GM21825 (cell line): ENCODE measurements around the gene BRAF.
A peak's percentile ranks its signal among the peaks of the same experiment; 100 is the strongest.
"Not testable (repeated sequence)": the region's sequence is repeated elsewhere in the genome, so short reads cannot be mapped to it uniquely, and the experiment has no call there.

Experiments
- ATAC-seq: cut with Tn5 transposase; IDR thresholded peaks from one replicate; pipeline ENCODE4 v1.9.1; 2021; ENCODE audit warnings: mild to moderate bottlenecking, moderate library complexity; ENCODE audit not compliant: unreplicated experiment

Gene BRAF

DNA sequence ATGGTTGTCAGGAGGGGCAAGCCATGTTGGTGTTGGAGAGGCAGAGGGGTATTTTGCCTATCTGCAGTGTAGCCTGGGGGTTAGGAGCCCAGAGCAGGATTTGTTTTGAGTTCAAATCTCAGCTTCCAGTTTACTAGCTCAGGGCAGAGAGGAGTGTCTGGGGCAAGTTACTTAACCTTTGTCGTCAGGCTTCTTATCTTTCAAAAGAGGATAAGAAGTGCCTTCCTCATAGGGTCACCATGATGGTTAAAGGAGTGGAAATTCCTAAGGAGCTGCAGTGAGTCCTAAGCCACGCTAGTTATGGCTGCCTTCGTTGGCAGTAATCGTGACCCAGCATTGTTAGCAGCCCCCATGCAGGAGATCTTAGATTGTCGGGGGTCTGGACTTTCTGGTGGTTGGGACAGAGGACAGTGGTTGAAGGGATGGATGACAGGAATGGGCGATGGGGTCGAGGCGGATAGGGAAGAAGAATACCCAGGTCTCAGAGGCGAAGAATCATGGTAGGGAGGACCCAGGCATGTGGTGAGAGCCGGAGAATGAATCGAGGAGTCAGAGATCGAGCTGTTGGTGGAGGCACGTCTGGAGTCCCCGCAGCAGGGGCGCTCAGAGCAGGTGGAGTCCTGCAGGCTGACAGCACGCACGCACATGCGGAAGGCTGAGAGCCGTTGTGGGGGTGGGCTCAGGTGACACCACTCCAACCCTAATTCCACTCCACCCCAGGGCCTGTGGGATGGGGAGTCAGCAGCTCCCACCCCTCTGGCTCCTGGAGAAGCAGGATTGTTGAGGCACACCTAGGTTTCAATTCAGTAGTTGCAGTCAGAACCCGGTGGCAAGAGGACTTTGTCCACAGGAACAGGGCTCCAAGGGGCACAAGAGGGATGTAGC, 240.4 kb downstream of the BRAF start:
- ATAC-seq: no peak

DNA sequence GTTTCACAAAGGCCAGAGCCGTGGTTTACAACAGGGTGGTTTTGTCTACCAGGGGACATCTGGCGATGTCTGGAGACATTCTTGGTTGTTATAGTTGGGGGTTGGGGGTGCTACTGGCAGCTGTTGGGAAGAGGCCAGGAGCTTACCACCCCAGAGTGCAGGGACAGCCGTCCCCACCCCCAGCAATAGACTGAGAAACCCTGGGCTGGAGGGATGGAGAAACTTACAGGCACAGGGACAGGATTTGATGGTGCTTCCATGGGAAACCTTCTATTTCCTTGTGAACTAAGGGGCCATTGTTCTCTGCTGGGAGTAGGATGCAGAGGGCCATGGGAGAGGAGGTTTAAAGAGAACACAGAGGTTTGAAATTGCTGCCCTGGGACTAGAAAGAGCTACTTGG, 241.1 kb downstream of the BRAF start:
- ATAC-seq: no peak

DNA sequence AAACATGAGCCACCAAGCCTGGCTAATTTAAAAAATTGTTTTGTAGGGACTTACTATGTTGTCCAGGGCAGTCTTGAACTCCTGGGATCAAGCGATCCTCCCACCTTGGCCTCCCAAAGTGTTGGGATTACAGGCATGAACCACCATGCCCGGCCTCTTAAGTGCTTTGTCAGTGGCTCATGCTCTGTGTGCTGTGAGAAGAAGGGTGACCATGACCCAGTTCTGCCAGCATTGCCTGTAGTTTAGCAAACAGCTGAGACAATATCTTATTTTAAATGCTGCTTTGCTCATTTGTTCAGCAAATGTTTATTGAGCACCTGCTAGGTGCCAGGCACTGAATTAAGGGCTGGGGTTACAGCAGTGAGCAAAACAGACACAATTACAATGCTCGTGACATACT, 243.0 kb downstream of the BRAF start:
- no peak for ATAC-seq

DNA sequence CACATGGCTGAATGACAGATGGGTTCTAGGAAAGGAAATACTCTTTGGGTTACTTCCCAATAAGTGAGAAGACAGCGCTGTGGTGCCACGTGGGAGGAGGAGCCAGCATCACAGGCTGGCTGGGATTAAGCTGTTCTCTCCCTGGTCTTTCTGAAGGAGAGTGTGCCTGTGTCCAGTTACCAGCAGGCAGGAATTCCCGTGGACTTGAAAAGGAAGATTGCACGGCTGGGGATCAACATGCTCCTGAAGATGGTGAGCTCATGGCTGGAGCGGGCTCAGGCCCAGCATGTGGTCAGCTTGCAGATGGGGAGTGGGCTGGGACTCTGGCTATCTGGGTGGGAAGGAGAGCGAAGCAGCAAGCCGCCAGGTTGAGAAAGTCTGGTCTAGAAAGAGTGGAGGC, 243.8 kb downstream of the BRAF start:
- no peak for ATAC-seq

GRCh38 chr7:140679186-140679585, 245.5 kb downstream of the BRAF start:
- no peak for ATAC-seq

DNA sequence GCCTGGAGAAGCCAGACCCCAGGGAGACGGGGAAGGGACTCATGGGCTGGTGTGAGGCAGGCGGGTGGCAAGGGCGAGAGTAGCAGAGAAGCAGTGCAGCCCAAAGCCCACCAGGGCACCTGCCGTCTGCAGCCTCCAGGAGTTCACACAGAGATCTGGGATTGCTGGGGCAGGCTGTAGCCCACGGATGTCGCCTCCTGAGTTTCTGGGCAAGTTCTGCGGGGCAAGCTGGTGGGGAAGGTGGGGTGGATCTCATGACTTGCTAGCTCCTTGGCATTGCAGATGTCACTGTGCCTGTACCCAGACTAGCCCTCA, 246.0 kb downstream of the BRAF start:
- no peak for ATAC-seq

- no peak for ATAC-seq
Measured at GRCh38 chr7:140678081-140678815, 246.5 kb downstream of the BRAF start.

GRCh38 chr7:140677496-140677895, 247.2 kb downstream of the BRAF start:
- ATAC-seq: no peak

DNA sequence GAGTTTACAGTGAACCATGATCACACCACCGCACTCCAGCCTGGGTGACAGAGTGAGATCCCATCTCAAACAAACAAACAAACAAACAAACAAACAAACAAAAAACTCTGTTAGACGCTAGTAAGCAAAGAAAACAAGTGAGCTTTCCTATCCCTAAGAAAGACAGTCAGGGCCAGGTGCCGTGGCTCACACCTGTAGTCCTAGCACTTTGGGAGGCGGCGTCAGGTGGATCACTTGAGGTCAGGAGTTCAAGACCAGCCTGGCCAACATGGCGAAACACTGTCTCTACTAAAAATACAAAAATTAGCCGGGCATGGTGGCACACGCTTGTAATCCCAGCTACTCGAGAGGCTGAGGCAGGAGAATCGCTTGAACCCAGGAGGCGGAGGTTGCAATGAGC, 247.8 kb downstream of the BRAF start:
- ATAC-seq: not testable (repeated sequence)

DNA sequence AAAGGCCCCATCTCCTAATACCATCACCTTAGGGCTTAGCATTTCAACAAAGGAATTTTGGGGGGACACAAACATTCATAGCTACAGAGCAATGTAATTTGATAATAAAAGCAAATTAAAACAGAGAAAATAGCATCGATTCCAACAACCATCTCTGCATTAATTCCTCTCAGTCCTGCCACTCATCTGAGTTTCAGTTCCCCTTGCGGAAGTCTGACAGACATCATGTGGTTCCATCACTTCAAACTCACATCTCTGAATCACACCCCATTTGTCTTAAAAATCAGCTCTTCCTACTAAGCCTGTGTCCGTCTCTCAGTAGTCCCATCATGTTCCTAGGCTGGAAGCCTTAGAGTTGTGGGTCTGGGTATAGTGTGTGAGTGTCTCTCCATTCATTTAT, 248.4 kb downstream of the BRAF start:
- ATAC-seq: peak; percentile 55

- ATAC-seq: no peak
Measured at GRCh38 chr7:140675726-140676125, 249.0 kb downstream of the BRAF start.

DNA sequence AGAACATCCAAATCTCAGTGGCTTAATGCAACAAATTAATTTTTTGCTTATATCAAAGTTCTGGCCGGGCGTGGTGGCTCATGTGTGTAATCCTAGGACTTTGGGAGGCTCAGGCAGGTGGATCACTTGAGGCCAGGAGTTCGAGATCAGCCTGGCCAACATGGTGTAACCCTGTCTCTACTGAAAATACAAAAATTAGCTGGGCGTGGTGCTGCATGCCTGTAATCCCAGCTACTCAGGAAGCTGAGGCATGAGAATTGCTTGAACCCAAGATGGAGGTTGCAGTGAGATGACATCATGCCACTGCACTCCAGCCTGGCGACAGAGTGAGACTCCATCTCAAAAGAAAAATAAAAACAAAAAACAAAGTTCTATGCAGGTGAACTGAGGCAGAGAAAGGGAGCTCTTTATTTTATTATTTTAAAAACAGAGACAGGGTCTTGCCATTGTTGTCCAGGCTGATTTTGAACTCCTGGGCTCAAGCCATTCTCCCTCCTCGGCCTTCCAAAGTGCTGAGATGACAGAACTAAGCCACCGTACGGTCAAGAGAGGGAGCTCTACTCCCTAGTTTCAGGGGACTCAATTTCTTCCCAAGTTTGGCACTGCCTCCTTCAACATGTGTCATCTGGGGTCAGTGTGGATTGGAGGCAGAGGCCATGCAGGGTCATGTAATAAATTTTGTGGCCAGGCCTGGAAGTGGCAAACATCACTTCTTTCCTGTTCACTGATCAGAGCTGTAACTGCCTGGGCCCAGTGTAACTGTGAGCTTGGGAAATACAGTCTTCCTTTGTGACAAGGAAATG, 249.6 kb downstream of the BRAF start:
- ATAC-seq: no peak

DNA sequence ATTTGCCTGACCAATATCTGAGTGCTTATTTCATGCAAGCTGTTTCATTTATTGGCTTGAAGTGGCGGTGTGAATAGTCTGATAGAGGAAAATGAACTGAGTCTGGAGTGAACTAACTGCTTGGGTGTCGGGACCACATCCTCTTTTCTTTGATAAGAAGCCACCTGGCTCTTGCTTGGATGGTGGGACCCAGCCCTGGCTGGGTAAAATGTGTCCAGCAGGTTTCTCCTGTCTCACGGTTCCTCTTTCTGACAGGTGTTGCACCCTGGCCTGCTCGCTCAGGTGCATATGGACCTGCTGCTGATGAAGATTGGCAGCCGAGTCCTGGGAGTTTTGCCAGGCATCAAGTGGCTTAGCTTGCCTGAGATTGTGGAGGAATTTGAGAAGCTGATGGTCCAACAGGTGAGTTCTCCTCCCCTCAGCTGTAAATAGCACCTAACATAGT, 250.4 kb downstream of the BRAF start:
- ATAC-seq: no peak

- no peak for ATAC-seq
Measured at GRCh38 chr7:140673774-140674155, 251.0 kb downstream of the BRAF start.

DNA sequence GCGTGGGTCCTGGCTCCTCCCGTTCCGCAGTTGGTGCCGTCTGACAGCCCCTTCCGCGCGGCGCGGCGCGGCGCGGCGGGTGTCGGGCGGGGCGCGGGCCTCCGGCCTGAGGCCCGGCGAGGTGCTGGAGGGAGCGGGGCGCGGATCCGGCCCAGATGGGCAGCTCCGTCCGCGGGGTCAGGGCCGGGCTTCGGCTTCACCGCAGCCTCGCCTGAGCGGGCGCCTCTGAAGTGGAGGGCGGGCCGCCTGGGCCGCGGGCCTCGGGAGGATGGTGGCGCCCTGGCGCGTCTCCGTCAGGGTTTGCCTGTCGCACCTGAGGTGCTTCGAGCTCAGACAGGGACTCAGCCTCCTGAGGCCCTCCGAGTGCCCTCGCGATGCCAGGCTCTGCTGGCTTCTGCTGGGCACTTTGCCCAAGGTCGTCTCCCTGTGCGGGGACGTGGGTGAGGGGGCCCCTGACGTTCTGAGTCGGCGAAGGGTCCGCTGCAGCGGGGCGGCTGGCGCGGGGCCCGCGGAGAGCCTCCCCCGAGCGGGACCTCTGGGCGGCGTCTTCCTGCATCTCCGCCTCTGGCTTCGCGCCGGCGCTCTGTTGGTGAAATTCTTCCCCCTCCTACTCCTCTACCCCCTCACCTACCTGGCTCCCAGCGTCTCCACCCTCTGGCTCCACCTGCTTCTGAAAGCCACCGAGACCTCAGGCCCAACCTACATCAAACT, 251.5 kb downstream of the BRAF start:
- ATAC-seq: peak; percentile 42

- peak; percentile 51 for ATAC-seq
Measured at GRCh38 chr7:140672382-140673062, 252.2 kb downstream of the BRAF start, which contains the start of gene ADCK2. ADCK2 (plus strand) TSS chr7:140672945; CDS start chr7:140673331, 386 bp downstream.

DNA sequence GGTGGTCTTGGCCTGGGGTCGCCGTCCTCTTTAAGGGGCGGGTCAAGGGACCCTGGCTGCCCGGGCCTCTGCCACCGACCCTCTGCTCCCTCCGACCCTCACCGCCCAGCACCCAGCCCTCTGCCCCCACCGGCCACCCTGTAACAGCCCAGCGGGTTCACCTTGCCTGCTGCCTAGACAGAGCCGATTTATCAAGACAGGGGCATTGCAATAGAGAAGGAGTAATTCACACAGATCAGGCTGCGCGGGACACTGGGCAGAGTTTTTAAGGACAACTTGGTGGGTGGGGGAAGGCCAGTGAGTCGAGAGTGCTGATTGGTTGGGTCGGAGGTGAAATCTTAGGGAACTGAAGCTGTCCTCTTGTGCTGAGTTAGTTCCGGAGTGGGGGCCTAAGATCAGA, 252.8 kb downstream of the BRAF start:
- no peak for ATAC-seq

DNA sequence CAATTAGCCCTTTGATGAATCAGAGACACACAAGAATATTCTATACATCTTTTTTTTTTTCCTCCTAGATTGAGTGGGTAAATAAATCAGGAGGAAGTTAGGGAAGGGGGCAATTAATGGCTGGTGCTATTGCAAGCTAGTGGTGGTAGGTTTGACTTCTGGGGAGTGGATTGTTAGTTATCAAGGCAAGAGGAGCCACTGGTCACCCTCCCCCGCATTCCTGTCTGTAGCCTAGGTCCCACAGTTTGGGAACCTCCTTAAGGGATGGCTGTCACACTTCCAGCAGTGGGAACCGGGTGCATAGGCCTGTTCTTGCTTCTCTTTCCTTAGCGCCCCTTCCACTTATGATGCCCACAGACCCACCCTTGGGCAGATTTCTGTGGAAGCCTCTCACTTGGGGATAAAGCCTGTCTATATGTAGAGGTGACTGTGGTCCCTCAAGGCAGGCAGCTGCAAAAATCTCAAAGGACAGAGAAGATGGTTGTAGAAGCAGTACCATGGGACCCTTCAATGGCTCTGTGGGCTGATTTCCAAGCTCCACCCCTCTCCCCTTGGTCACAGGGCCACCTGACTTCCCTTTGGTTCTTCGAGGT, 254.3 kb downstream of the BRAF start:
- no peak for ATAC-seq

DNA sequence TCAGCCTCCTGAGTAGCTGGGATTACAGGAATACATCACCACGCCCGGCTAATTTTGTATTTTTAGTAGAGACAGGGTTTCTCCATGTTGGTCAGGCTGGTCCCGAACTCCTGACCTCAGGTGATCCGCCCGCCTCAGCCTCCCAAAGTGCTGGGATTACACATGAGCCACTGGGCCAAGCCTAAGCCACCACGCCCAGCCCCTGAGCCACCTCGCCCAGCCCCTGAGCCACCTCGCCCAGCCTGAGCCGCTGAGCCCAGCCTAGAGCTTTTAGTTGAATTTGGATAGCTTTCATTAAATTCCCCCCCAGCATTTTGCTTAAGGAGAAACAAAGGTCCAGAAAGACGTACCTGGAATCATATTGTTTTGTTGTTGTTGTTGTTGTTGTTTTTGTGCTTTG, 254.9 kb downstream of the BRAF start:
- ATAC-seq: not testable (repeated sequence)

DNA sequence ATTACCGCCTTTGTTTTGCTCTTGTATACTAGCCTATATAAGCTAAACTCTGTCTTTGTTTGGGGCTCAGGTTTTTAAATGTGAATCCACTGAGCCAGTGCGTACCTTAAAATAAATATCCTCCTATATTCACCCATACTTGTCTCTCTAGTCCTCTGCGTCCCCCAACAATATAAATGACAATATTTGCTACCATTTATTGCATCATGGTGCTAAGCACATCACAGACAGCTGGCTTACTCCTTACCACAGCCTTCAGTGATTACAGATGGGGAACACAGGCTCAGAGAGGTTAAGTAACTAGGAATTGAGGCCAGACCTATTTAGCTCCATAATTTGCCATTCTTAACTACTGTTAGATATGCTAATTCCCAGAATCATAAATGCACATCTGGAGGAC, 255.4 kb downstream of the BRAF start:
- ATAC-seq: no peak
